Measurements from ENCODE around the gene CD24.

Gene CD24

GRCh38 chr6:106979435-106979884, 4.9 kb upstream of the CD24 start:
- Histone ChIP-seq H2AK5ac (ENCODE audit: low read length, severe bottlenecking) (no peak overlapping the region), H3K23ac (ENCODE audit: low read length in 2 of 2) (no peak overlapping the region), H2AFZ (ENCODE audit: low read depth, low read length) (no peak overlapping the region), H3K27me3 (ENCODE audit: control insufficient read depth in 1 of 2, insufficient read depth in 1 of 2, low read length in 2 of 2) (peaks cover 22 to 27% of the 10 kb centered on the region in 2 experiments), H3K18ac (ENCODE audit: low read depth in 1 of 2, low read length in 2 of 2) (no peak overlapping the region), H3K27ac (ENCODE audit: low read length, poor library complexity, severe bottlenecking) (no peak overlapping the region), H3K9me3 (ENCODE audit: control insufficient read depth, low read length) (no peaks in the 10 kb centered on the region), H3K4me1 (ENCODE audit: control insufficient read depth, insufficient read depth, low read depth, low read length) (peaks cover 5% of the 10 kb centered on the region), H3K9ac (ENCODE audit: low read length) (no peak overlapping the region), H3K4me2 (ENCODE audit: low read length, poor library complexity, severe bottlenecking) (no peak overlapping the region), H2BK120ac (ENCODE audit: low read depth, low read length) (no peak overlapping the region), H3K4me3 (ENCODE audit: insufficient read depth in 1 of 2, low read depth in 1 of 2, low read length in 2 of 2) (no peak overlapping the region), H4K8ac (ENCODE audit: low read length) (no peak overlapping the region), H2BK15ac (ENCODE audit: low read depth, poor library complexity, severe bottlenecking) (no peak overlapping the region), H3K4ac (ENCODE audit: low read depth in 1 of 2, low read length in 2 of 2) (no peak overlapping the region), H3K36me3 (ENCODE audit: control insufficient read depth in 1 of 2, insufficient read depth in 2 of 2, low read depth in 1 of 2, low read length in 2 of 2) (no peaks in the 10 kb centered on the region), H2BK12ac (ENCODE audit: low read length in 2 of 2) (no peak overlapping the region), H3K79me1 (replicated peaks; ENCODE audit: low read length, poor library complexity, severe bottlenecking) (no peaks in the 10 kb centered on the region), H3K14ac (ENCODE audit: low read length in 2 of 2) (no peak overlapping the region), H2BK5ac (ENCODE audit: low read depth, low read length, poor library complexity, severe bottlenecking) (no peak overlapping the region), H4K91ac (ENCODE audit: low read length) (no peak overlapping the region)
- peak; percentile 75 for DNase-seq
- 4% methylated on average over 7 of the region's 8 CpGs for whole genome bisulfite sequencing

- Histone ChIP-seq H3K23ac (ENCODE audit: low read length in 2 of 2) (no peak overlapping the region), H3K36me3 (ENCODE audit: control insufficient read depth in 1 of 2, insufficient read depth in 2 of 2, low read depth in 1 of 2, low read length in 2 of 2) (no peaks in the 10 kb centered on the region), H3K79me1 (replicated peaks; ENCODE audit: low read length, poor library complexity, severe bottlenecking) (peaks cover 10% of the 10 kb centered on the region), H3K9me3 (ENCODE audit: control insufficient read depth, low read length) (no peaks in the 10 kb centered on the region), H2BK5ac (ENCODE audit: low read depth, low read length, poor library complexity, severe bottlenecking) (no peak overlapping the region), H3K14ac (ENCODE audit: low read length in 2 of 2) (no peak overlapping the region), H2BK12ac (ENCODE audit: low read length in 2 of 2) (no peak overlapping the region), H3K4me2 (ENCODE audit: low read length, poor library complexity, severe bottlenecking) (no peak overlapping the region), H3K4me1 (ENCODE audit: control insufficient read depth, insufficient read depth, low read depth, low read length) (peaks cover 20% of the 10 kb centered on the region), H3K4ac (ENCODE audit: low read depth in 1 of 2, low read length in 2 of 2) (no peak overlapping the region), H3K9ac (ENCODE audit: low read length) (no peak overlapping the region), H2AFZ (ENCODE audit: low read depth, low read length) (no peak overlapping the region), H3K27ac (ENCODE audit: low read length, poor library complexity, severe bottlenecking) (no peak overlapping the region), H3K18ac (ENCODE audit: low read depth in 1 of 2, low read length in 2 of 2) (no peak overlapping the region), H4K8ac (ENCODE audit: low read length) (no peak overlapping the region), H4K91ac (ENCODE audit: low read length) (no peak overlapping the region), H2BK15ac (ENCODE audit: low read depth, poor library complexity, severe bottlenecking) (no peak overlapping the region), H2BK120ac (ENCODE audit: low read depth, low read length) (no peak overlapping the region), H3K4me3 (ENCODE audit: insufficient read depth in 1 of 2, low read depth in 1 of 2, low read length in 2 of 2) (no peak overlapping the region), H3K27me3 (ENCODE audit: control insufficient read depth in 1 of 2, insufficient read depth in 1 of 2, low read length in 2 of 2) (peaks cover 39 to 45% of the 10 kb centered on the region in 2 experiments), H2AK5ac (ENCODE audit: low read length, severe bottlenecking) (no peak overlapping the region)
- no peak for DNase-seq
- WGBS = 80% methylated on average over 3 of the region's 3 CpGs
Measured at GRCh38 chr6:106977246-106977645, 2.7 kb upstream of the CD24 start.

- H3K36me3 ChIP-seq (ENCODE audit: control insufficient read depth in 1 of 2, insufficient read depth in 2 of 2, low read depth in 1 of 2, low read length in 2 of 2) = no peaks in the 10 kb centered on the region
- no peak overlapping the region for H4K91ac ChIP-seq (ENCODE audit: low read length)
- 89% methylated on average over 5 of the region's 5 CpGs for WGBS
- H3K4me3 ChIP-seq (ENCODE audit: insufficient read depth in 1 of 2, low read depth in 1 of 2, low read length in 2 of 2) = no peak overlapping the region
- H3K4me1 ChIP-seq (ENCODE audit: control insufficient read depth, insufficient read depth, low read depth, low read length) = peaks cover 20% of the 10 kb centered on the region
- no peak overlapping the region for H2BK15ac ChIP-seq (ENCODE audit: low read depth, poor library complexity, severe bottlenecking)
- H2BK120ac ChIP-seq (ENCODE audit: low read depth, low read length) = no peak overlapping the region
- H2BK12ac ChIP-seq (ENCODE audit: low read length in 2 of 2) = no peak overlapping the region
- no peaks in the 10 kb centered on the region for H3K9me3 ChIP-seq (ENCODE audit: control insufficient read depth, low read length)
- H3K27me3 ChIP-seq (ENCODE audit: control insufficient read depth in 1 of 2, insufficient read depth in 1 of 2, low read length in 2 of 2) = peaks cover 39 to 52% of the 10 kb centered on the region in 2 experiments
- H3K4ac ChIP-seq (ENCODE audit: low read depth in 1 of 2, low read length in 2 of 2) = no peak overlapping the region
- H2AK5ac ChIP-seq (ENCODE audit: low read length, severe bottlenecking) = no peak overlapping the region
- H3K79me1 ChIP-seq (replicated peaks; ENCODE audit: low read length, poor library complexity, severe bottlenecking) = peaks cover 10% of the 10 kb centered on the region
- no peak overlapping the region for H3K18ac ChIP-seq (ENCODE audit: low read depth in 1 of 2, low read length in 2 of 2)
- H2BK5ac ChIP-seq (ENCODE audit: low read depth, low read length, poor library complexity, severe bottlenecking) = no peak overlapping the region
- no peak for DNase-seq
- no peak overlapping the region for H3K9ac ChIP-seq (ENCODE audit: low read length)
- no peak overlapping the region for H3K4me2 ChIP-seq (ENCODE audit: low read length, poor library complexity, severe bottlenecking)
- H2AFZ ChIP-seq (ENCODE audit: low read depth, low read length) = no peak overlapping the region
- no peak overlapping the region for H4K8ac ChIP-seq (ENCODE audit: low read length)
- H3K23ac ChIP-seq (ENCODE audit: low read length in 2 of 2) = no peak overlapping the region
- H3K27ac ChIP-seq (ENCODE audit: low read length, poor library complexity, severe bottlenecking) = no peak overlapping the region
- H3K14ac ChIP-seq (ENCODE audit: low read length in 2 of 2) = no peak overlapping the region
Measured at GRCh38 chr6:106976270-106976669, 1.7 kb upstream of the CD24 start.

- Histone ChIP-seq H3K4me2 (ENCODE audit: low read length, poor library complexity, severe bottlenecking) (peak overlapping the region; percentile 81), H4K91ac (ENCODE audit: low read length) (no peak overlapping the region), H3K18ac (ENCODE audit: low read depth in 1 of 2, low read length in 2 of 2) (no peak overlapping the region), H3K9me3 (ENCODE audit: control insufficient read depth, low read length) (no peaks in the 10 kb centered on the region), H2AK5ac (ENCODE audit: low read length, severe bottlenecking) (no peak overlapping the region), H4K8ac (ENCODE audit: low read length) (no peak overlapping the region), H2BK15ac (ENCODE audit: low read depth, poor library complexity, severe bottlenecking) (no peak overlapping the region), H3K36me3 (ENCODE audit: control insufficient read depth in 1 of 2, insufficient read depth in 2 of 2, low read depth in 1 of 2, low read length in 2 of 2) (no peaks in the 10 kb centered on the region), H3K79me1 (replicated peaks; ENCODE audit: low read length, poor library complexity, severe bottlenecking) (peaks cover 10% of the 10 kb centered on the region), H2BK120ac (ENCODE audit: low read depth, low read length) (no peak overlapping the region), H3K14ac (ENCODE audit: low read length in 2 of 2) (no peak overlapping the region), H3K9ac (ENCODE audit: low read length) (no peak overlapping the region), H3K4ac (ENCODE audit: low read depth in 1 of 2, low read length in 2 of 2) (no peak overlapping the region), H2AFZ (ENCODE audit: low read depth, low read length) (no peak overlapping the region), H3K4me1 (ENCODE audit: control insufficient read depth, insufficient read depth, low read depth, low read length) (peaks cover 20% of the 10 kb centered on the region), H2BK5ac (ENCODE audit: low read depth, low read length, poor library complexity, severe bottlenecking) (no peak overlapping the region), H2BK12ac (ENCODE audit: low read length in 2 of 2) (no peak overlapping the region), H3K27me3 (ENCODE audit: control insufficient read depth in 1 of 2, insufficient read depth in 1 of 2, low read length in 2 of 2) (peaks cover 34 to 52% of the 10 kb centered on the region in 2 experiments), H3K23ac (ENCODE audit: low read length in 2 of 2) (no peak overlapping the region), H3K4me3 (ENCODE audit: insufficient read depth in 1 of 2, low read depth in 1 of 2, low read length in 2 of 2) (peak overlapping the region; percentile 58 to 80), H3K27ac (ENCODE audit: low read length, poor library complexity, severe bottlenecking) (no peak overlapping the region)
- under 1% methylated on average over 9 of the region's 12 CpGs for WGBS
- DNase-seq = peak; percentile 17
Measured at GRCh38 chr6:106975738-106976064, 1.2 kb upstream of the CD24 start.
